ENCODE data around the gene ARHGAP24. TPM values are rescaled to one million over a fixed set of nuclear protein-coding genes. Genes with fewer than 3 reads are reported as not detected.
"Not testable (repeated sequence)": the region's sequence is repeated elsewhere in the genome, so short reads cannot be mapped to it uniquely, and the experiment has no call there.

Gene ARHGAP24
- total RNA-seq, 1 donor from 2014 or later = not detected

DNA sequence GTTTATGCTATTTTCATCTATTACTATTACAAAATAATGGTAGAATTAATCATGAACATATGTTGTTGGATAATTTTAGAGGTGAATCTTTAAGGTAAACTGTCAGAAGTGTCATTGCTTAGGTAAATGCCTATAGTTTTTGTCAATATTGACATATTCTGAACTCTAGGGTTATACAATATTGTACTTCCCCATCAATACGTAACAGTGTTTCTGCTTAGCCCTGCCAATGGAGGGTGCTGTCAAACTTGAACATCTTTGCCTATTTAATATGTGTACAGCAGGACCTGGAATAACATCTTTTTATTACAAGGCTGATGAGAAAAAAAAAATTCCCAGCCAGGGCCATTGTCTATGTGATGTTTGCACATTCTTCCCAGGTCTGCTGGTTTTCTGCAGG lies 40.8 kb downstream of the ARHGAP24 start:
- intact Hi-C loops (cut with micrococcal nuclease) = no loop called here

DNA sequence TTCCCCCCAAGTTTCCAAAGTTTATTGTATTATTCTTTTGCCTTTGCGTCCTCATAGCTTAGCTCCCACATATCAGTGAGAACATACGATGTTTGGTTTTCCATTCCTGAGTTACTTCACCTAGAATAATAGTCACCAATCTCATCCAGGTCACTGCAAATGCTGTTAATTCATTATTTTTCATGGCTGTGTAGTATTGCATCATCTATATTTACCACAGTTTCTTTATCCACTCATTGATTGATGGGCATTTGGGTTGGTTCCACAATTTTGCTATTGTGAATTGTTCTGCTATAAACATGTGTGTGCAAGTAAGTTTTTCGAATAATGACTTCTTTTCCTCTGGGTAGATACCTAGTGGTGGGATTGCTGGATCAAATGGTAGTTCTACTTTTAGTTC lies 43.6 kb downstream of the ARHGAP24 start:
- intact Hi-C loops (cut with micrococcal nuclease) = not testable (repeated sequence)

DNA sequence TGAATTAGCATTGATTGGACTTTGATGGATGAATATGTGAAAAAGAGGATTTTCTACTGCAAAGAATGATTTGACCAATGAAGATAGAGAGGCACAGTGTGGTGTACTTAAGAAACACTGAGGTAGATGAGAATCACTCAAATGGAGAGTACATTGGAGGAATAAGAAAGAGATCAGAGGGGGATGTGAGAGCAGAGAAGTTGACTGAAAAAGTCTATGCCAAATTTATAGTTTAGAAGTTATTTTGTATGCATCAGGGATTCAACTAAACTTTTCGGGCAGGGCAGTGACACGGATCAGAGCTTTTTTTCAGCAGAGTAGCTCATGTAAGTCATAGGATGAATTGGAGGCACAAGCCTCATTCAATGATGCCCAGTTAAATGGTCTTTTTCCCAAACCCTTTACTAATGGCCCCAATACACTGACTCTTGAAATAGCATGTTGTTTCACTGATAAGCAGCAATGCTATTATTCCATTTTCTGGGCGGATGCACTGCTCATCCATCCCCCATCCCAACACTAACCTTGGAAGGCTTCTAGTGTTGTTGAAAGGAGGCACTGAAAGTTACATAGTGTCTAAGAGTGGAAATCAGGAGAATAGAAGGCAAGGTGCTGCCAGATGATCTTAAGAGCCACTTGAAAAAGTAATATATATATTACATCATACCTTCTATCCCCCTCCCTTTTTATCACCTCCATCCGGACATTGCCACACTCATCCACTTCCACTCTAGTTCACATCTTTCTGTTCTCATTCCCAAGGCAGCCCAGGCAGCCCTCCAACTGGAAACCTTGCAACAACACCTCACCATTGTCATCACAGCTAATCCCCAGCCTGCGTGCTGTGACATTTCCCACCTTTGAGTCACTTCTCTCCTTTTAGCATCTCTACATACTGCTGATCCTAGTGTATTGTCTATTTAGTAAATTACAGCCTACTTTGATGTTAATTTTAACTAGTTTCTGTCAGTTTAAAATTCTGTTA lies 46.1 kb downstream of the ARHGAP24 start:
- intact Hi-C loops (cut with micrococcal nuclease) = no loop called here

DNA sequence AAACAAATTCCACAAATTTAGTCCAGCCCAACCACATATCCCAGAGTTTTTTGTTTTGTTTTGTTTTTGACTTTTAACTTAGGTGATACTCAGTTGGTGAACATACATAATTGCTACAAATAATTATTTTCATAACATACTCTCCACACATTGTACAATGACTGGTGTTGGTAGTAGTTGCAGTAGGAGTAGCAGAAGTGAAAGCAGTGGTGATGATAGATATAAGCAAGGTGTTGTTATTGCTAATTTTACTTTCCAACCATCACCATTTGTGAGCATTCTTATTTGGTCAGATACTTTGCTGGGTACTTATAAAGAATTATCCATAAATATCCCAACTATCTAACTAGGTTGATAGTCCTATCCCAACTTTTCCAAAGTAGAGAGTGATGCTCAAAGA lies 47.3 kb downstream of the ARHGAP24 start:
- intact Hi-C loops (cut with micrococcal nuclease) = no loop called here

DNA sequence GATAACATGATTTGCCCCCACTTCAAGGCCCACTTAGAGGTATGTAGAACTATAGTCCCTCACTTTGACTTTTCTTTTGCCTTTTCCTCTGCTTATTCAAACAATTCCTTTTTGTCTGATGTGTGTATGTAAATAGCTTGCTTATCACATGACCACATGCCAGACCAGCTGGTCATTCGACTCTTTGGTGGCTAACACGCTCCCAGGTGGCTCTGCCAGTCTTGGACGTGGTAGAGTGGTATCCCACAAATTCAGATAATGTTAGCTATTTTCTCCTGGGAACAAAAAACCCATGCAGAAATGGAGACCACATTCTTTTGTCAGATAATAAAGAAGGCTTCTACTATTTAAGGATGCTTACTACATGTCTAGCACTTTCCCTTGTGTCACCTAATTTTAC lies 47.9 kb downstream of the ARHGAP24 start:
- intact Hi-C loops (cut with micrococcal nuclease) = no loop called here

DNA sequence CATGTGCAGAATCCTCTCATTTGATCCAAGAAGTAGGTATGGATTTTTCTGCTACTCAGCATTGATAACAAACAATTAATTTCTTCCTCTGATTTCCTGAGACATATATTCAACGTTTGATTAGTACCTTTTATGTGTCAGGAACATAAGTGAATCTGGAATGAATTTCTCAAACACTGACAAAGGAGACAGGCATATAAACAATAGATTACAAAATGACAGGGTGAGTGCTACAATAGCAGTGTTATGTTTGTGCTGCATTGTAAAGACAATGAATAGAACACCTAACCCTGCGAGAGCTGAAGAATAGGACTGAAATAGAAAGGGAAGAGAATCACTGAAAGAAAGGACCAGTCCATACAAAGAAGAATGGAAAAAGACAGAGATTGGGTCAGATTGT lies 52.9 kb downstream of the ARHGAP24 start:
- intact Hi-C loops (cut with micrococcal nuclease) = no loop called here

DNA sequence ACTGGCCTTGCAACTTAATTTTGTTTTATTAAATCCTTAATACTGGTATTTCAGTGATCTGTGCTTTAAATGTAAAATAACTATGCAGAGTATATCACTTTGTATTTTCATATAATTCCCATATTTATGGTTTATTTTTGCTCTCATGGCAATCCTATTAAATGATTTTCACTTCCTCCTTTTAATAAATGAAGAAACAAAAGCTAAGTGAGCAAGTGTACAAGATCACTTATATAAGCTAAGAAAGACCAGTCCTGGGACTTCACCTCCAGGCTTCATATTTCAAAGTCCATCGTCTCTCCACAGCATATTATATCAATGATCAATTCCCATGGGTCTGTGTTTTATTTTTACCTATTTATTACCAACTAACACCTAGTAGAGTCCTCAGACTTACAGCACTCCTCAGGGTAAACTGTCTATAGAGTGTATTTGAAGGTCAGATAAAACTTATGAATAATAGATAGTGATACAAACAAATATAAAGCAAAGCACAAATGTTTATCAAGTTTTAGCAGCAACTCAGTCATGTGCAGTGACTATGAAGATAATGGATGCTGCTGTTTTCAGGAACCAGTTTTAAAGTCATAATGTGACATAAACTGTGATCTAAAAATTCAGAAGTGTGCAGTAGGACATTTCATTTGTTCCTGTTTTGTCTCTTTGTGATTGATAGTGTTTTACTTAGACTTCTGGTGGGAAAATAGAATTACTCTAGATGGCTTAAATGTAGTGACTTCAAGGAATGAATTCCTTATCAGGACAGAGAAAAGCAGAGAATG lies 56.8 kb downstream of the ARHGAP24 start:
- intact Hi-C loops (cut with micrococcal nuclease) = no loop called here

DNA sequence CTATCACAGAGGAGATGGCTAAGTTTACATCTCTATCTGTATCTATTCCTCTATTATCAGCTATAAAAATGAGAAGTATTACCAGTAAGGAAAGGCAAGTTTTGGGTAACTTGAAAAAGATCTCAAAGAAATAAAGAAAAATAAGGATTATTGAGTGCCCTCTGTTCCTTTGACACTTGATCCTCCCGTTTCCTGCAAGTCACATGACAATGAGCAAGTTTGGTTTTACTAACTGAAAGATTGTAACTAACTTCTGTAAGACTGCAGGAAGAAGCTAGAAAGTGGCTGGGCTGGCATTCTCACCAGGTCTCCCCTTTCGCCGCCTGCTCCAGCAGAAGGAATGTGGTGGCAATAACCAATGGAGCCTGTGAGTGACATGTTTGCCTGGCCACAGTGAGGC lies 59.2 kb downstream of the ARHGAP24 start:
- intact Hi-C loops (cut with micrococcal nuclease) = no loop called here

DNA sequence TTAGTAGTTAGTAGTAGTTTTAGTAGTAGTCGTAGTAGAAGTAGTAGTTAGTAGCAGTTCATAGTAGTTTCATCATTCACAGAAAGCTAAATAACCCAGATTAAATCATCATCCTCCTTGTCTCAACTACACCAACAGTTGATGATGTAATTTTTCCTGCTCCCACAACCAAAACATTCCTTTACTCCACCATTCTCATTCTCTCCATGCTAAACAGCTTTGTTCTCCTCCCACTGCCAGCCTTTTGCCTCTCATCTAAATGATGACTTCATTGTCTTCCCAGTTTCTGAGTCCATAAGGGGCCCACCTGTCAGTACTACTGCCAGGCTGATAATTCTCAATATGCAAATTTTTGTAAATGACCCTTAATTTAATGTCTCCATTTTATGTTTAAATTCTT lies 68.9 kb downstream of the ARHGAP24 start:
- intact Hi-C loops (cut with micrococcal nuclease) = no loop called here

DNA sequence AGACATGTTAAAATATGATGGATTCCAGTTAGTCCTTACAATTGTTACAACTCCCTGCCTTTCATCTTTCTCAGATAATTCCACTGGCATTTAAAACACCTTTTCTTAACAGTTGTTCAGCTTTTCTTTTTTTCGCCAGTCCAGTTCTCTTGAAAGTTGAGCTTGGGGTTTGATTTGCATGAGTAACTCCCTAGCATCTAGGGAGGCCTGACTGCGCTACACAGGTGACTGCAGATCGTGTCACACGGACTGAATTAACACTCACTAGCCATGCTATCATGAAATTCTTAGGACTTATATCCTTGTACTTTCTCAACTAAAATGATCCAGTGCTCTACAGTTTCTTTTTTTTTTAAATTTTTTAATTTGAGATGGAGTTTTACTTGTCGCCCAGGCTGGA lies 69.8 kb downstream of the ARHGAP24 start:
- intact Hi-C loops (cut with micrococcal nuclease) = no loop called here

DNA sequence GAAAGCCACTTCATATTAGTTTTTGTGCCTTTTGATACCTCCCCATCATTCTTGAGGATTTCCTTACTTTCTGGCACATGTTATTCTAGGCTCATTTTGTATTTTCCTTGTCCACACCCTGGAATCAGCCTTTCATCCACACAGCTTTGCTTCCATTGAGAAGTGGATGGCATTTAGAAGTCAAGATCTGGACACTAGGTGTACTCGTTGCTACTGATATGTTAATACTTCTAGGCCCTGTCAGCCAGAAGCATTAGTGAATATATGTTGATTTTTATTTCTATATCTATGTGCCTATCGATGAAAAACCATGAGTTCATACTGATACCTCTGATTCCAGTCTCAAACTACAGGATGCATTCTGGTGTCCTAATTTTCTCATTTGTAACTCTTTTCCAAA lies 73.2 kb downstream of the ARHGAP24 start:
- intact Hi-C loops (cut with micrococcal nuclease) = no loop called here

DNA sequence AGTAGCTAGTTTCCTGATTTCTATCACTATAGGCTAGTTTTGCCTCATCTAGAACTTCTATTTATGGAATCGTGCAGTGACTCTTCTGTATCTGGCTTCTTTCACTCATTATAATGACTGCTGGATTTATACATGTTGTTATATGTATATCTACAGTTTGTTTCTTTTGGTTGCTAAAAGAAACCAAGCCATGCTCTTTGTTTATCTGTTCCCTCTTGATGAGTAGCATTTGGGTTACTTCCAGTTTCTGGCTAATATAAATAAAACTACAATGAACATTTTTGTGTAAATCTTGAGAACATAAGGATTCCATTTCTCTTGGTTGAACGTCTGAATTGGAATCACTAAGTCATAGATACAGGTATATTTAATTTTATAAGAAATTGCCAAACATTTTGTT lies 73.9 kb downstream of the ARHGAP24 start:
- intact Hi-C loops (cut with micrococcal nuclease) = no loop called here

DNA sequence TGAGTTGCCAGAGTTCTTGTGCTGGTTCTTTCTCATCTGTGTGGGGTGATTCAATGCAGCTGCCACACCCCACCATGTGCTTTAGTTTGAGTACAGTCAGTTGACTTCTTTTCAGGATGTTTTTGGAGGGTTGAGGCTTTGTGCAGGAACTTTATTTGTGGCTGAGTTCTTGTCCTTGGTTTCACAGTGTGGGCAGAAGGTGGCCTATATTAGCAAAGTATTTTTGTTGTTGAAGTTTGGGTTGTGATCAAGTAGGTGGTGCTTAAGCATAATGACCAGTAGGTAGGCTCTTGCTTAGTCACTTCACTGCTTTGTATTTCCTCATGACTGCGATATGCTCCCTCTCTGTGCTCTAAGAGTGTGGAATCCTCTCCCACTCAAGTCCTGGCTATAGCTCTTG lies 80.3 kb downstream of the ARHGAP24 start:
- intact Hi-C loops (cut with micrococcal nuclease) = no loop called here

DNA sequence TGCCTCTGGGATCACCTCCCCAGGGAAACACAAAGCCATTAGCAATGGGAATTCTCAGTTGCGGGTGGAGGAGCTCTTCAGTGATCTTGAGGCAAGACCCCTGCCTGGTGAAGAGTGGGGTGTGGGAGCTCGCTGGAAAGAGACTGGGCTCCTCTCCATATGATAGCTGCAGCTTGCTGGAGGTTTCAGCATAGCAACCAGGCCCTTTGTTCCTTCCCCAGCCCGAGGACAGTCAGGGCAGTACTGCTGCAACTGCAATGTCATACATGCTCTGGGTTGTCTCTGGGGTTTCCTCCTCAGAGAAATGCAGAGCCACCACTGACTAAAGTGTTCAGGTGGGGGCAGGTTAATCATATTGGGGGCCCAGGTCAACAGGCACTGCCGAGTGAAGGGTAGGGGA lies 81.3 kb downstream of the ARHGAP24 start:
- intact Hi-C loops (cut with micrococcal nuclease) = no loop called here

DNA sequence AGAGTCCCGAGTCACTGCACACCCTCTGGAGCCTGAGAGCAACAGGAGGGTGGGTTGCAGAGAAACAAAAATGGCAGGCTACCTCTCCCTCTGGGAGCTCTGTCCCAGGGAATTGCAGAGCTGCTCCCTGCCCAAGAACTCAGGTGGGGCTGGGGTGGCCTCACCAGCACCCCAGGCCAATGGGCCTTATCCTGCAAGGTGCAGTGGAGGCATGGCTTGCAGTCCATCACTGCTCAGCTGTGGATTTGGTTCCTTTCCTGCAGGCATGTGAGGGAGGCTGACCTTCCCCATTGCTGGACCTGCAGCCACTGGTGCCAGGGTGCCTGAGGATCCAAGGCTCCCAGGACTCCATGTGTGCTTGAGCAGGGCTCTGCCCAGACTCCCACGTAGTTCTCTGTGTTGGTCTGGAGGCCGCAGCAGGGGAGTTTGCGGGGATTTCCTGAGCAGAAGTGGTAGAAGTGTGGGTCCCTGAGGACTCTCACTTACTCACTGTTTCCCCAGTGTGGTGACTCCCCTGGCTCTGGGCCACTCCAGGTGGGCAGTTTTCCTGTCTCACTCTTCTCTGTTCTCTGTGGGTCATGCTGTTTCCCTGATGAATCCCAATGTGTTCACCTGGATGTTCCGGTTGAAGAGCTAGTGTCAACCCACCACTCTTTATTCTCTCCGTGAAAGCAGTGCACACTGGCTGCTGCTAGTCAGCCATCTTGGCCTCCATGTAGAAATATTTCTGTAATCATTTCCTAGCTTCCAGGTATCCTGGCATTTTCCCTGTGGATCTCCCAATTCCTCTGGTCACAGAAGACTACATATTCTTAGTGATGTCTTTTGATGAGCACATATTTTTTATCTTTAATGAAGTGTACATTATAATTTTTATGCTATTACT lies 82.3 kb downstream of the ARHGAP24 start:
- intact Hi-C loops (cut with micrococcal nuclease) = no loop called here

DNA sequence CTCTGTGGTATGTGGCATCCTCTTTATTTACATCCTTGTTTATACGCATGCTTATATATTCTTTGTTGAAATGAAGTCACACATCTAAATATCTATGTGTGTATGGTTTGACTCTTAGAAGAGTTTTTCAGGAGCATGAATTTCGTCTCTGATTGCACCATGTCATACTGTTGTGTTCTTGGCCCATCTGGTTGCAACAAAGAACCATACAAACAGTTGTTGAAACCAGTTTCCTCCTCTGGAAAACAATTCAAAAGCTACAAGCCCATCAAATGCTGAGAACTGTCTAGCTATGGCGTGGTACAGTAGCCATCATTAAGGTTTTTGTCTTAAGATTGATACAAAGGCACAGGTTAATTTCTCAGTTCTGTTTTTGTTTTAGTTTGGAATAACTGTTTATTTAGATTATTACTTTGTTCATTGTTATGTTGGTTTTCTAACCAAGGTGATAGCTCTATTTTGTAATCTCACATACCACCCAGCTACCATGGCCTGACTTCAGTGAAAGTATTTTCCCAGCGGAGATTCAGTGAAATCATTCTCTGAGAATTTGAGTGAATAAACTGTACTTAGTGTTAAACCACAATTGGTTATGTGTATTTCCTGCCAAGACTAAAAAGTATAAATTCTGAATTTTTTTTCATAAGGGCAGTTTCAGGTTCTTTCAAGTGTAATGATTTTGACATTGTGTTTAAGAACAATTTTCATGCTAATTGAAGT lies 91.0 kb downstream of the ARHGAP24 start:
- intact Hi-C loops (cut with micrococcal nuclease) = no loop called here

DNA sequence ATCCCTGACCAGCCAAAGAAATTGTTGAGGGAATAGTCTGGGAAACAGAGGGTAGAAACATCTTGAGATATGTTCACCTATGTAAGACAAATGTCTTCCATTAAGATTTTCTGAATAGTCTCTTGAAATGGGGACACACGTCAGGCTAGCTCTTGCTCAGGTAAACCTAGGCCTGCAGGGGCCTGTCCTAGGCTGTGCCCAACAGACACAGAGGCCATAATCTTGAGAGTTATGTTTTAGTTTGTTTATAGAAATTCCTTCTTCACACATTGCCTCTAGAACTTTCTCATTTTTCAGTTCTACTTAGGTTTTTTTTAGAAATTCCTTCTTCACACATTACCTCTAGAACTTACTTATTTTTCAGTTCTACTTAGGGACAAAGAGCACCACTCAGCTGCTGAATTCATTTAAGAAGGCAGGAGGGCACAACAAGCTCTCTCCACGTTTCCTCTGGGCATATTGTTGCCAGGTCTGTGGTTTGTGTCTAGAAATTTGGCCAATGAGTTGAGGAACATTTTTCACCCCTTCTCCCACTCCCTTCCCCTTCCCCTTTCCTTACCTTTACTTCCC lies 94.9 kb downstream of the ARHGAP24 start:
- intact Hi-C loops (cut with micrococcal nuclease) = no loop called here

DNA sequence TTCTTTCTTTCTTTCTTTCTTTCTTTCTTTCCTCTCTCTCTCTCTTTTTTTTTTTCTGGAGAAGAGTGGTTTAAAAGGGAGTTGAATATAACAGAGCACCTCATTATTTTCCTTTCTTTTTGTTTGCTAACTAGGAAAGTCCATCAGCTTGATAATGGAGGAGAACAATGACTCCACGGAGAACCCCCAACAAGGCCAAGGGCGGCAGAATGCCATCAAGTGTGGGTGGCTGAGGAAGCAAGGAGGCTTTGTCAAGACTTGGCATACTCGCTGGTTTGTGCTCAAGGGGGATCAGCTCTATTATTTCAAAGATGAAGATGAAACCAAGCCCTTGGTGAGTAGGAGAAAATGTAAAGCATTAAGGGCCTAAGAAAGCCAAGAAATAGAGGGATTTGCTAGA lies 95.4 kb downstream of the ARHGAP24 start:
- intact Hi-C loops (cut with micrococcal nuclease) = no loop called here

DNA sequence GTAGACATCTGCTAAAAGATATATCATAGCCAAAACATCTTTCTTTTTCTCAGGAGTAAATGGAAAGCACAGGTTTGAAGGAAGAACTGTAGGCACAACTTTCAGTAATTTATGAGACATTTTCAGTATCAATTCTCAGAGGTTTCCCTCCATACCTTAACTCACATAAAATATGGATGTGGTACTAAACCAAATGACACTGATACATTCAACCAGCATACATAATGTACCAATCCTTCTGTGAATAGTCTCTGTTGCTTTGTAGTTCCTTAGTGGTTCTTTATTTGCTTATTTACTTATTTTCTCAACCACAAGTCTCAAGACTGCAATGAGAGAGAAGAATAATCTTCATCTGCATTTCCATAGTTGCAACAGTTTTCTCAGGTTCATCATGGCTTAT lies 96.1 kb downstream of the ARHGAP24 start:
- intact Hi-C loops (cut with micrococcal nuclease) = no loop called here

DNA sequence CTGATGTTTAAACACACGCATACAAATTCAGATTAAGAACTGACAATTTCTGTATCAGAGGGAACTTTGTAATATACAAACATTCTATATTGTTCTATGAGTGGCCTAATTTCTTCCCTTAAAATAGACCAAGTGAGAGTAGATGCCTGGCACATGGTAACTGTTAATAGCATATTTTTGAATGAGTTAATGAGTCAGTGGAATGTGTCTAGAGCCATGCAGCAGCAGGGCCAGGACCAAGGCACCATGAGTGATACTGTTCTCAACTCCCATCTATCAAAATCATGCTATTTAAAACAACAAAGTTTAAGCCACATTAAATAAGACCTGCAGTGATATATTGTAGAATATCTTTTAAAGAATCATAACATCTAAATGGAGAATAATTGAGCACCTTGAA lies 98.3 kb downstream of the ARHGAP24 start:
- intact Hi-C loops (cut with micrococcal nuclease) = no loop called here

All from T-helper 1 cell treated with Interleukin-12 subunit alpha and Interleukin-12 subunit beta and Interleukin-4 antibody, amounts not matched to agents 30 ng/mL and 1 ng/mL, for 36 hours (primary cell).